ENCODE results near the gene RBFA. TPM values are rescaled to one million over a fixed set of nuclear protein-coding genes. Genes with fewer than 3 reads are reported as not detected.

The RBFA gene
- total and polyA plus RNA-seq, 5 experiments from 2014 or later, result 14.8 to 29.8 (median 15.4) TPM

GRCh38 chr18:80033181-80034067 lies 810 bp upstream of the RBFA start:
- ATAC-seq (peak; percentile 71 to 72), DNase-seq (peak in 6 of 10 donors; percentile 69 to 88 (median 80))
- Mint-ChIP-seq H3K4me1 (peaks cover 22 to 29% (median 28%) of the 10 kb centered on the region in 4 donors), H3K9me3 (peaks cover 0 to 18% (median 2%) of the 10 kb centered on the region in 9 donors), H3K36me3 (peaks cover 7 to 21% (median 15%) of the 10 kb centered on the region in 3 donors), H3K4me3 (peak overlapping the region; percentile 85 to 97 (median 92)), H3K27me3 (no peaks in the 10 kb centered on the region), H3K27ac (peak overlapping the region; percentile 88 to 99 (median 94))
- POLR2A ChIA-PET, result interaction anchor here (0.6 to 3.5 kb wide), 14 partner anchors 9 to 964 kb away, joined by 3 to 21 read pairs (median 4); partner anchors contain the start of genes ATP9B, SLC66A2 and TXNL4A

DNA sequence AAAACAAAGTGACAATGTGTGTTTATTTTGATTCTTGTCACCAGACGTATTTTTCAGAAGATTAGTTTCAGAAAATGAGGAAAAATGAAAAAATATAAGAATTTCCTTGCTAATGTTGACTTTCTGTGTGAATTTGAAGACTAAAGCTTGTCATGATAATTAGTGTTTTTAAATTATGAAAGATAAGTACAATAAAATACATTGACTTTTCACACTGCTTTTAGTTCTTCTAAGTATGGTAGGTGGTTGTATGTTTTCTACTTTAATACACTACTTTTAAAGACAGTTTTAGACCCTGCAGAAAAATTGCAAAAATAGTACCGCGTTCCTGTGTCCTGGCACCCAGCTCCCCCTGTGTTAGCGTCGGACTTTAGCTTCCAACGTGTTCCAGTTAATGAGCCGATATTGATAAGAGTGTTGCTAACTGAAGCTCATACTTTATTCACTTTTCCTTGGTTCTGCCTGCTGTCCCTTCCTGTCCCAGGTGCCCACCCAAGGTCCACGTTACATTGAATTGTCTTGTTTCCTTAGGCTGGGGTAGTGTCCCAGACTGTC lies 695 bp downstream of the RBFA start:
- H3K9me3 Mint-ChIP-seq, result peaks cover 0 to 12% (median 0%) of the 10 kb centered on the region in 9 donors
- H3K4me1 Mint-ChIP-seq, result peaks cover 22 to 29% (median 28%) of the 10 kb centered on the region in 4 donors
- POLR2A ChIA-PET, result interaction anchor here (0.6 to 3.5 kb wide), 8 partner anchors 11 to 966 kb away, joined by 3 to 21 read pairs (median 5); partner anchors contain the start of genes ADNP2, ATP9B, SLC66A2 and TXNL4A
- H3K27me3 Mint-ChIP-seq, result no peaks in the 10 kb centered on the region
- H3K27ac Mint-ChIP-seq, result peak overlapping the region; percentile 75 to 99 (median 94)
- peaks cover 3 to 28% (median 16%) of the 10 kb centered on the region in 3 donors for H3K36me3 Mint-ChIP-seq
- no peak for ATAC-seq
- no peak for DNase-seq
- H3K4me3 Mint-ChIP-seq, result peak overlapping the region; percentile 85 to 97 (median 92)

GRCh38 chr18:80035997-80036396 lies 1.8 kb downstream of the RBFA start:
- DNase-seq (no peak), ATAC-seq (no peak)
- POLR2A ChIA-PET, result no interaction called here
- H3K27me3 Mint-ChIP-seq, result no peaks in the 10 kb centered on the region
- H3K9me3 Mint-ChIP-seq, result peaks cover 0 to 7% (median 0%) of the 10 kb centered on the region in 9 donors
- peak overlapping the region; percentile 13 to 96 (median 87) for H3K4me3 Mint-ChIP-seq
- peaks cover 22 to 29% (median 28%) of the 10 kb centered on the region in 4 donors for H3K4me1 Mint-ChIP-seq
- peaks cover 0 to 38% (median 12%) of the 10 kb centered on the region in 3 donors for H3K36me3 Mint-ChIP-seq
- H3K27ac Mint-ChIP-seq, result peak overlapping the region in 4 of 10 donors; percentile 2 to 83 (median 26)

DNA sequence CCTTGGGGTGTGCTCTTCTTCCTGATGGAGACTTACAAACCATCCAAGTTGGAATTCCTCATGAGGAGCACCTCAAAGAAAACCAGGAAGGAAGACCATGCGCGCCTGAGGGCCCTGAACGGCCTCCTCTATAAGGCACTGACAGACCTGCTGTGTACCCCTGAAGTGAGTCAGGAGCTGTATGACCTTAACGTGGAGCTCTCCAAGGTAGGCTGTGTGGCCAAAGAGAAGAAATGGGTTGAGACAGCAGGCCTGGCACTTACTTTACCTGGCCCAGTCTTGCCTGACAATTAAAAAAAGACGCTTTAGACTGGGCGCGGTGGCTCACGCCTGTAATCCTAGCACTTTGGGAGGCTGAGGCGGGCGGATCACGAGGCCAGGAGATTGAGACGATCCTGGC lies 3.1 kb downstream of the RBFA start:
- peaks cover 0 to 4% (median 0%) of the 10 kb centered on the region in 9 donors for H3K9me3 Mint-ChIP-seq
- peak overlapping the region in 2 of 10 donors; percentile 7 to 37 for H3K27ac Mint-ChIP-seq
- no peaks in the 10 kb centered on the region for H3K27me3 Mint-ChIP-seq
- peaks cover 22 to 29% (median 26%) of the 10 kb centered on the region in 4 donors for H3K4me1 Mint-ChIP-seq
- POLR2A ChIA-PET, result no interaction called here
- H3K36me3 Mint-ChIP-seq, result peaks cover 0 to 42% (median 15%) of the 10 kb centered on the region in 3 donors
- no peak overlapping the region for H3K4me3 Mint-ChIP-seq
- ATAC-seq, result no peak
- no peak for DNase-seq

- H3K27me3 Mint-ChIP-seq, result no peaks in the 10 kb centered on the region
- ATAC-seq (no peak), DNase-seq (no peak)
- no peak overlapping the region for H3K4me3 Mint-ChIP-seq
- peaks cover 19 to 24% (median 21%) of the 10 kb centered on the region in 4 donors for H3K4me1 Mint-ChIP-seq
- peak overlapping the region in 2 of 10 donors; percentile 31 to 85 for H3K27ac Mint-ChIP-seq
- POLR2A ChIA-PET, result no interaction called here
- H3K36me3 Mint-ChIP-seq, result peaks cover 0 to 50% (median 19%) of the 10 kb centered on the region in 3 donors
- peaks cover 0 to 2% (median 0%) of the 10 kb centered on the region in 9 donors for H3K9me3 Mint-ChIP-seq
These were observed 3.8 kb downstream of the RBFA start for GRCh38 chr18:80037869-80038630.

- H3K27me3 Mint-ChIP-seq, result no peaks in the 10 kb centered on the region
- POLR2A ChIA-PET, result interaction anchor here (0.6 kb wide), 1 partner anchor 98 kb away, joined by 3 read pairs; no protein-coding TSS in a partner anchor
- ATAC-seq (no peak), DNase-seq (no peak)
- no peaks in the 10 kb centered on the region for H3K9me3 Mint-ChIP-seq
- H3K36me3 Mint-ChIP-seq, result peaks cover 0 to 65% (median 23%) of the 10 kb centered on the region in 3 donors
- no peak overlapping the region for H3K27ac Mint-ChIP-seq
- H3K4me3 Mint-ChIP-seq, result no peak overlapping the region
- peaks cover 6 to 12% (median 9%) of the 10 kb centered on the region in 4 donors for H3K4me1 Mint-ChIP-seq
These were observed 6.3 kb downstream of the RBFA start for GRCh38 chr18:80040515-80040914.

- H3K4me1 Mint-ChIP-seq, result peaks cover 0 to 4% (median 3%) of the 10 kb centered on the region in 4 donors
- POLR2A ChIA-PET, result no interaction called here
- H3K27me3 Mint-ChIP-seq, result no peaks in the 10 kb centered on the region
- peaks cover 0 to 70% (median 25%) of the 10 kb centered on the region in 3 donors for H3K36me3 Mint-ChIP-seq
- DNase-seq (no peak), ATAC-seq (no peak)
- H3K27ac Mint-ChIP-seq, result no peak overlapping the region
- no peak overlapping the region for H3K4me3 Mint-ChIP-seq
- no peaks in the 10 kb centered on the region for H3K9me3 Mint-ChIP-seq
These were observed 7.2 kb downstream of the RBFA start for GRCh38 chr18:80041424-80041823.

GRCh38 chr18:80042785-80043184 lies 8.6 kb downstream of the RBFA start:
- no peak for DNase-seq
- no peak for ATAC-seq
- H3K27ac Mint-ChIP-seq, result no peak overlapping the region
- H3K4me3 Mint-ChIP-seq, result no peak overlapping the region
- peaks cover 0 to 62% (median 25%) of the 10 kb centered on the region in 3 donors for H3K36me3 Mint-ChIP-seq
- H3K27me3 Mint-ChIP-seq, result no peaks in the 10 kb centered on the region
- H3K9me3 Mint-ChIP-seq, result no peaks in the 10 kb centered on the region
- POLR2A ChIA-PET, result interaction anchor here (0.7 kb wide), 1 partner anchor 12 kb away, joined by 3 read pairs; no protein-coding TSS in a partner anchor
- H3K4me1 Mint-ChIP-seq, result peaks cover 0 to 4% (median 2%) of the 10 kb centered on the region in 4 donors

- Mint-ChIP-seq H3K36me3 (peaks cover 0 to 53% (median 21%) of the 10 kb centered on the region in 3 donors), H3K4me3 (no peak overlapping the region), H3K27ac (no peak overlapping the region), H3K4me1 (peaks cover 0 to 3% (median 0%) of the 10 kb centered on the region in 4 donors), H3K27me3 (no peaks in the 10 kb centered on the region), H3K9me3 (no peaks in the 10 kb centered on the region)
- ATAC-seq (no peak), DNase-seq (no peak)
- POLR2A ChIA-PET, result no interaction called here
These were observed 9.8 kb downstream of the RBFA start for GRCh38 chr18:80044072-80044471.

DNA sequence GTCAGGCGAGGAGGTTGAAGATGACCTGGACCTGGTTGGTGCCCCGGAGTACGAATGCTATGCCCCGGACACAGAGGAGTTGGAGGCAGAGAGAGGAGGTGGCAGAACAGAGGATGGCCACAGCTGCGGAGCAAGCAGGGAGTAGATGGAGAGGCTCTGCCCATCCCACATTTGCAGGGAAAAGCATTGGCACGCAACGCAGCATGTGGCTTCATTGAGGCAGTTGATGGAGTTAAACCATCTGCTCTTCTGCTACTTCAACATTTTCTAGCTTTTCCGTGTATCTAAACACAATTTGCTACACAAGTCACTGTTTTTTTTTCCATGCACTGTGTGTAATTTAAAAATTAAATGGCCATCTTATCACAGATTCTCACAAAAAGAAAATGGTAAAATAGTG lies 11.8 kb downstream of the RBFA start:
- POLR2A ChIA-PET, result no interaction called here

GRCh38 chr18:80046431-80046830 lies 12.2 kb downstream of the RBFA start:
- POLR2A ChIA-PET, result no interaction called here
- DNase-seq, result no peak

More for the DNA sequence above, 11.8 kb downstream of the RBFA start:
- Mint-ChIP-seq H3K4me3 (peak overlapping the region in 1 of 10 donors; percentile 14), H3K9me3 (peaks cover 0 to 5% (median 0%) of the 10 kb centered on the region in 9 donors), H3K27ac (peak overlapping the region in 2 of 10 donors; percentile 22 to 57), H3K36me3 (peaks cover under 1 to 40% (median 25%) of the 10 kb centered on the region in 3 donors), H3K4me1 (peaks cover 0 to 3% (median 0%) of the 10 kb centered on the region in 4 donors), H3K27me3 (no peaks in the 10 kb centered on the region)
- DNase-seq (no peak), ATAC-seq (no peak)

More at GRCh38 chr18:80046431-80046830, 12.2 kb downstream of the RBFA start:
- Mint-ChIP-seq H3K27me3 (no peaks in the 10 kb centered on the region), H3K9me3 (peaks cover 0 to 10% (median 4%) of the 10 kb centered on the region in 9 donors), H3K27ac (peak overlapping the region in 1 of 10 donors; percentile 57), H3K4me3 (no peak overlapping the region), H3K4me1 (peaks cover 0 to 3% (median 0%) of the 10 kb centered on the region in 4 donors), H3K36me3 (peaks cover 5 to 40% (median 27%) of the 10 kb centered on the region in 3 donors)
- no peak for ATAC-seq

Measured in naive thymus-derived CD8-positive, alpha-beta T cell (primary cell).